HCT116 (cell line): ENCODE measurements around the gene TOMM34. TPM values are rescaled to one million over a fixed set of nuclear protein-coding genes. Genes with fewer than 3 reads are reported as not detected.

Experiments
- ATAC-seq: fragments of 200-7000 bp; cut with Tn5 transposase; 2 replicates; pipeline ENCODE4 v1.9.1; 2020; ENCODE audit warnings: mild to moderate bottlenecking, moderate library complexity
- BruUV-seq: library from RNA; stranded (reverse); fragments of 400-500 nt; replicated peaks from 2 replicates; lab custom pipeline; 2021; lab: Mats Ljungman, UMichigan
- CTCF ChIA-PET: fragments of 300-600 bp; sonication (Branson Sonifier 250); formaldehyde crosslinking; loops from one replicate; lab custom pipeline; 2021; ENCODE audit warnings: antibody characterized with exemption; lab: Charles Lee
- POLR2A ChIA-PET: fragments of 300-600, 350-600 bp; sonication (Branson Sonifier 250); formaldehyde crosslinking; loops from one replicate; lab custom pipeline; 2021; ENCODE audit warnings: antibody characterized with exemption; lab: Charles Lee
- RAD21 ChIA-PET, 2 experiments: fragments of 300-600 bp; sonication (Branson Sonifier 250); formaldehyde crosslinking; loops; one replicate each; lab custom pipeline; 2023; ENCODE audit warnings: low total read pairs in 2 of 2; ENCODE audit not compliant: uncharacterized antibody in 2 of 2, unreplicated experiment in 2 of 2, low non-redundant PET in 1 of 2; lab: Charles Lee
- DNase-seq: peaks from one replicate; pipeline ENCODE4 v3.0.0-alpha.2; 2010; ENCODE audit warnings: low read depth, low spot score
- H2AFZ ChIP-seq: fragments of 200-600 bp; shearing (Covaris generic), sonication (generic); 2 replicates; pipeline ENCODE4 v1.6.1; 2017; ENCODE audit warnings: low read depth, mixed run types, mixed read lengths, antibody characterized with exemption, low read length; ENCODE audit not compliant: poor library complexity, severe bottlenecking
- H3K27ac ChIP-seq: 2 replicates; pipeline ENCODE4 v1.5.1; 2012; ENCODE audit warnings: low read depth, low read length
- H3K27me3 ChIP-seq: fragments of 200-600 bp; sonication (generic); 2 replicates; pipeline ENCODE4 v1.6.1; 2016; ENCODE audit warnings: mixed run types, low read length, mixed read lengths; ENCODE audit not compliant: insufficient read depth
- H3K36me3 ChIP-seq, 2 experiments: fragments of 200-500 bp in 1 of 2; fragments of 200-600 bp in 1 of 2; sonication (Bioruptor generic) in 1 of 2; sonication (generic) in 1 of 2; 2 replicates each; pipeline versions ENCODE4 v1.5.1 to v1.6.1; 2014 to 2016; ENCODE audit warnings: low read length in 2 of 2, inconsistent platforms in 1 of 2, mixed read lengths in 1 of 2, mixed run types in 1 of 2; ENCODE audit not compliant: insufficient read depth in 2 of 2, control insufficient read depth in 1 of 2
- H3K4me1 ChIP-seq, 2 experiments: fragments of 200-600 bp in 1 of 2; sonication (generic) in 1 of 2; 2 replicates each; pipeline versions ENCODE4 v1.5.1 to v1.6.1; 2012 to 2017; ENCODE audit warnings: low read length in 2 of 2, inconsistent platforms in 1 of 2, mild to moderate bottlenecking in 1 of 2, mixed read lengths in 1 of 2, mixed run types in 1 of 2, moderate library complexity in 1 of 2; ENCODE audit not compliant: insufficient read depth in 2 of 2, control insufficient read depth in 1 of 2
- H3K4me2 ChIP-seq: fragments of 200-600 bp; sonication (generic); 2 replicates; pipeline ENCODE4 v1.6.1; 2017; ENCODE audit warnings: mixed run types, low read length, mixed read lengths
- H3K4me3 ChIP-seq, 2 experiments: fragments of 200-600 bp in 1 of 2; sonication (generic) in 1 of 2; replicated peaks in 1 of 2; 2 replicates each; pipeline ENCODE4 v1.5.1; 2011 to 2016; ENCODE audit warnings: low read length in 2 of 2, control low read depth in 1 of 2, low read depth in 1 of 2, mild to moderate bottlenecking in 1 of 2, mixed read lengths in 1 of 2, mixed run types in 1 of 2
- H3K79me2 ChIP-seq: fragments of 200-600 bp; sonication (generic); 2 replicates; pipeline ENCODE4 v1.6.1; 2017; ENCODE audit warnings: mild to moderate bottlenecking, mixed run types, low read length, moderate library complexity, mixed read lengths; ENCODE audit not compliant: insufficient read depth
- H3K9ac ChIP-seq: fragments of 200-600 bp; sonication (generic); 2 replicates; pipeline ENCODE4 v1.6.1; 2016; ENCODE audit warnings: low read length, mixed read lengths
- H3K9me2 ChIP-seq: fragments of 200-600 bp; sonication (generic), shearing (Covaris generic); 2 replicates; pipeline ENCODE4 v1.6.1; 2017; ENCODE audit warnings: mixed run types, mild to moderate bottlenecking, moderate library complexity; ENCODE audit not compliant: insufficient read depth
- H3K9me3 ChIP-seq, 2 experiments: fragments of 200-500 bp in 1 of 2; fragments of 200-600 bp in 1 of 2; sonication (Bioruptor generic) in 1 of 2; sonication (generic) in 1 of 2; 2 replicates each; pipeline ENCODE4 v1.6.1; 2014 to 2017; ENCODE audit warnings: low read length in 2 of 2, mixed read lengths in 2 of 2, inconsistent platforms in 1 of 2, low read depth in 1 of 2, mild to moderate bottlenecking in 1 of 2, mixed run types in 1 of 2, moderate library complexity in 1 of 2; ENCODE audit not compliant: control insufficient read depth in 1 of 2, insufficient read depth in 1 of 2
- H4K20me1 ChIP-seq: fragments of 200-600 bp; sonication (generic), shearing (Covaris generic); 2 replicates; pipeline ENCODE4 v1.6.1; 2017; ENCODE audit warnings: mixed run types, mild to moderate bottlenecking, moderate library complexity; ENCODE audit not compliant: insufficient read depth
- CEBPB ChIP-seq: IDR thresholded peaks from 2 replicates; pipeline ENCODE4 v1.6.1; 2012; ENCODE audit warnings: low read depth
- ELF1 ChIP-seq: IDR thresholded peaks from 2 replicates; pipeline ENCODE4 v1.6.1; 2012; ENCODE audit warnings: low read depth, borderline replicate concordance
- EZH2 ChIP-seq: fragments of 200-600 bp; sonication (generic); IDR thresholded peaks from 2 replicates; pipeline ENCODE4 v1.6.1; 2017; ENCODE audit warnings: antibody characterized with exemption, mixed run types
- REST ChIP-seq: IDR thresholded peaks from 2 replicates; pipeline ENCODE4 v1.6.1; 2012; ENCODE audit warnings: low read depth
- SIN3A ChIP-seq: IDR thresholded peaks from 2 replicates; pipeline ENCODE4 v1.6.1; 2012; ENCODE audit warnings: low read depth
- SP1 ChIP-seq: IDR thresholded peaks from 2 replicates; pipeline ENCODE4 v1.6.1; 2012; ENCODE audit warnings: low read depth
- TCF7L2 ChIP-seq: IDR thresholded peaks from 2 replicates; pipeline ENCODE4 v1.7.0; 2011; ENCODE audit warnings: borderline replicate concordance, inconsistent platforms; ENCODE audit not compliant: insufficient read depth, insufficient read length; ENCODE audit errors: extremely low read depth
- YY1 ChIP-seq: IDR thresholded peaks from 2 replicates; pipeline ENCODE4 v1.6.1; 2011; ENCODE audit warnings: low read length, low read depth, moderate library complexity, mild to moderate bottlenecking; ENCODE audit not compliant: insufficient replicate concordance; ENCODE audit errors: extremely low read depth
- ZFX ChIP-seq: fragments of 450-650 bp; IDR thresholded peaks from 2 replicates; pipeline ENCODE4 v1.6.1; 2017
- ZNF274 ChIP-seq: fragments of 200-500 bp; sonication (Bioruptor generic); IDR thresholded peaks from 2 replicates; pipeline ENCODE4 v1.6.1; 2014; ENCODE audit warnings: mild to moderate bottlenecking, low read depth, low read length, inconsistent platforms
- intact Hi-C: fragments of 100-400 bp; cut with micrococcal nuclease; formaldehyde crosslinking; loops from 2 replicates; pipeline ENCODE4 v1.10.0; 2022
- total RNA-seq: library from RNA; stranded (reverse); gene quantifications from one replicate; pipeline ENCODE4 v1.2.1, GENCODE V29; 2021; ENCODE audit not compliant: unreplicated experiment
- TF ChIP-seq, protein P1 (sequence below): IDR thresholded peaks from 2 replicates; pipeline ENCODE4 v1.6.1; 2011; ENCODE audit warnings: mild to moderate bottlenecking, low read length, moderate library complexity; ENCODE audit not compliant: insufficient replicate concordance; ENCODE audit errors: extremely low read depth
- TF ChIP-seq, protein P2 (sequence below): IDR thresholded peaks from 2 replicates; pipeline ENCODE4 v1.6.1; 2012

The TOMM34 gene
- total RNA-seq, 1 experiment from 2014 or later, result 51.7 TPM

- Histone ChIP-seq H3K9me2 (no peaks in the 10 kb centered on the region), H3K4me3 (no peak overlapping the region), H3K4me1 (no peaks in the 10 kb centered on the region), H4K20me1 (no peaks in the 10 kb centered on the region), H2AFZ (no peak overlapping the region), H3K4me2 (no peak overlapping the region), H3K9ac (no peak overlapping the region), H3K27ac (no peak overlapping the region), H3K27me3 (no peaks in the 10 kb centered on the region), H3K9me3 (no peaks in the 10 kb centered on the region), H3K79me2 (no peaks in the 10 kb centered on the region), H3K36me3 (peaks cover 22 to 23% of the 10 kb centered on the region in 2 experiments; a peak in 3 of 4 replicates)
- BruUV-seq, result TSS peak; percentile 53
- ChIA-PET POLR2A (interaction anchor here (0.6 to 1.3 kb wide), 2 partner anchors 15 to 22 kb away, joined by 3 to 4 read pairs; partner anchors contain the start of gene PABPC1L), CTCF (no interaction called here), RAD21 (no interaction called here)
- intact Hi-C loops, result no loop called here
- ATAC-seq (no peak), DNase-seq (no peak)
- TF ChIP-seq SIN3A, result no peak
- TF ChIP-seq, all 23 proteins: peak for 0
These were observed 28.3 kb downstream of the TOMM34 start for GRCh38 chr20:44931911-44932310.

- H3K4me1 ChIP-seq, result no peaks in the 10 kb centered on the region
- DNase-seq, result no peak
- no peak for TF ChIP-seq SP1
- TF ChIP-seq, protein P1, sequence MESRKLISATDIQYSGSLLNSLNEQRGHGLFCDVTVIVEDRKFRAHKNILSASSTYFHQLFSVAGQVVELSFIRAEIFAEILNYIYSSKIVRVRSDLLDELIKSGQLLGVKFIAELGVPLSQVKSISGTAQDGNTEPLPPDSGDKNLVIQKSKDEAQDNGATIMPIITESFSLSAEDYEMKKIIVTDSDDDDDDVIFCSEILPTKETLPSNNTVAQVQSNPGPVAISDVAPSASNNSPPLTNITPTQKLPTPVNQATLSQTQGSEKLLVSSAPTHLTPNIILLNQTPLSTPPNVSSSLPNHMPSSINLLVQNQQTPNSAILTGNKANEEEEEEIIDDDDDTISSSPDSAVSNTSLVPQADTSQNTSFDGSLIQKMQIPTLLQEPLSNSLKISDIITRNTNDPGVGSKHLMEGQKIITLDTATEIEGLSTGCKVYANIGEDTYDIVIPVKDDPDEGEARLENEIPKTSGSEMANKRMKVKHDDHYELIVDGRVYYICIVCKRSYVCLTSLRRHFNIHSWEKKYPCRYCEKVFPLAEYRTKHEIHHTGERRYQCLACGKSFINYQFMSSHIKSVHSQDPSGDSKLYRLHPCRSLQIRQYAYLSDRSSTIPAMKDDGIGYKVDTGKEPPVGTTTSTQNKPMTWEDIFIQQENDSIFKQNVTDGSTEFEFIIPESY, result no peak
- no peak for TF ChIP-seq CEBPB
- no peak for TF ChIP-seq ELF1
- TF ChIP-seq, protein P2, sequence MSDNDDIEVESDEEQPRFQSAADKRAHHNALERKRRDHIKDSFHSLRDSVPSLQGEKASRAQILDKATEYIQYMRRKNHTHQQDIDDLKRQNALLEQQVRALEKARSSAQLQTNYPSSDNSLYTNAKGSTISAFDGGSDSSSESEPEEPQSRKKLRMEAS, result no peak
- TF ChIP-seq ZNF274, result no peak
- TF ChIP-seq SIN3A, result no peak
- TF ChIP-seq ZFX, result no peak
- TF ChIP-seq EZH2, result no peak
- TF ChIP-seq TCF7L2, result no peak
- TF ChIP-seq REST, result no peak
- no peak for TF ChIP-seq YY1
- H3K36me3 ChIP-seq, result peaks cover 23% of the 10 kb centered on the region in 2 experiments; a peak in 3 of 4 replicates
- POLR2A ChIA-PET, result no interaction called here
- H3K27me3 ChIP-seq, result no peaks in the 10 kb centered on the region
- no peaks in the 10 kb centered on the region for H3K79me2 ChIP-seq
- no peak overlapping the region for H3K9ac ChIP-seq
- CTCF ChIA-PET, result no interaction called here
- no peak overlapping the region for H3K4me3 ChIP-seq
- no peak overlapping the region for H2AFZ ChIP-seq
- no peak for ATAC-seq
- H3K9me2 ChIP-seq, result no peaks in the 10 kb centered on the region
- BruUV-seq, result no TSS peak
- H4K20me1 ChIP-seq, result no peaks in the 10 kb centered on the region
- H3K27ac ChIP-seq, result no peak overlapping the region
- intact Hi-C loops, result no loop called here
- no peaks in the 10 kb centered on the region for H3K9me3 ChIP-seq
- H3K4me2 ChIP-seq, result no peak overlapping the region
- RAD21 ChIA-PET, result no interaction called here
These were observed 29.6 kb downstream of the TOMM34 start for GRCh38 chr20:44930517-44931168.
